GM20431 (cell line): ENCODE data around the gene NALCN.
"Not testable (repeated sequence)": the region's sequence is repeated elsewhere in the genome, so short reads cannot be mapped to it uniquely, and the experiment has no call there.

Experiments used
- in situ Hi-C: fragments of 300-500 bp; cut with MseI, MboI; formaldehyde crosslinking; loops from one replicate; pipeline ENCODE4 v1.15.0; 2020; ENCODE audit warnings: low sequenced_read_pairs; ENCODE audit not compliant: unreplicated experiment

The NALCN gene

DNA sequence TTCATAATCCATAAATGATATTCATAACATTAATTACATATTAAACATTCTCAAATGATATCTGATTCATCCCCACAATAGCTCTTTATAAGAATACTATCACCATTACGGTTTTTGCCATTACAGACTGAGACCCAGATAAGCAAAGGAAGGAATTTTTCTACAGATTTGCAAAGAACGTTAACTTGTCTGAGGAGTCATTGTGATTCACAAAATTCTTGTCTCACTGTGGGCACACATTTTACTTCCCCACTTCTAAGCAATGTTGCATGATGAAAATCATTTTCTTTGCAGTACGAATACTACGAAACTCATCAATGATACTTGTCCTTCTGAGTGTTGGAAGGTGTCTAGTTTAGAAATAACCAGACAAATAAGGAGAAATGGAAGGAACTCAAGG is 70.1 kb downstream of the NALCN start:
- in situ Hi-C loops, result no loop called here

DNA sequence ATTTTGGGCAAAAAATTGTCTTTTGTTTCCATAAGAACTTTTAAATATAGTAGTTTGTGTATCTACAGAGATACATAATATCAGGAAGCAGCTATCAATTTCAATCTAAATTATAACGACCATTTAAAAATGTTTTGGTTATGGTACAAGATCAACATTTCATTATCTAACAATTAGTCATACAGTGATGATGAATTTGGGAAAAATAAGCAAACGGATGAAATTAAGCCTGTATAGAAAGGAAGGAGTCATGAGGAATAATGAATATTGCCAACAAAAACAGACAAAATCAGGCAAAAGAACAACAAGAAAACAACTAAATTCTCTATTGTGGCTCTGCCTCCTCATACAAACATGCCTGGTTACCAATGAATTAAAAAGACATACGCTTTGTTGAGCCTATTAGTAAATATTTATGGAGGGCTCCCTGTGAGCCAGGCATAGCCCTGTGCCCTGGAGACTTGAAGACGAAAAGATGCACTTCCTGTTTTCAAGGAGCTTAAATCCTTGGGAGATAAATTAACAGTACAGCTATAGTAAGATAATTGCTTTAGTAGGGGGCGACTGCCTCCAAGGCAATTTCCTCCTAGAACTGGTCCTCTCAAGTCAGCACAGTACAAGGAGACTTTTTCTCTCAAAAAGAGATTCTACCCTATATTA is 73.0 kb downstream of the NALCN start:
- in situ Hi-C loops, result no loop called here

DNA sequence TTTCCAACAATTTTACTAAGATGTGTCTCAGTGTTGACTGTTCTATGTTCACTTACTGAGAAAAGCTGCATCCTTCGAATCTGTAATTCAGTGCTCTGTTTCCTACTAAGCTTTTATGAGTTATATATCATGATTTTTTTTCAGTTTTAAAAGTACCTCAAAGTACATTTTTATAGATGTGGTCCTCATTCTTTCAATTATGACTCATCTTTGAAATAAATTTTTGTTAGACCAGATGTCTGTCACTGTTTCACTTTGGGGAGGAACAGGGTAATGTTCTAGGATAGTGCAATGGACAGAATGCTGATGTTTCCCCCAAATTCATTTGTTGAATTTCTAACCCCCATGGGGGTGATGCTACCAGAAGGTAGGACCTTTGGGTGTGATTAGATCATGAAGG is 74.8 kb downstream of the NALCN start:
- in situ Hi-C loops, result no loop called here

DNA sequence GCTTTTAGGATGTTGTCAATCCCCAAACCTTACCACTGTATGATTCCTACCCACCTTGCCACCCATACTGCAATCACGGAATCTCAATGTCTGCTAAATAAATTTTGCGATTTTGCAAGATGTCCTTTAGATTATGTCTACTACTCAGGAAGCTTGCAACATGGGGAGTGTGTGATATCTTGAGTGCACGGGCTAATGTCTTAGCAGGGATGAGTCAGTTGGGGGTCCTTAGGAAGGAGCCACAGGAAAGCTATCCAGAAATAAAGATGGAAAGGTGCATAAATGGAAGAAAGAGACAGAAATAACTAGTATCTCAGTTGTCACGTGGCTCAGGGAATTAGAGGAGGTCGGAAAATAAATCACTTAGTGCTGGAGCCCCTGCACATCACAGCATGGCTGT is 77.1 kb downstream of the NALCN start:
- in situ Hi-C loops, result no loop called here

DNA sequence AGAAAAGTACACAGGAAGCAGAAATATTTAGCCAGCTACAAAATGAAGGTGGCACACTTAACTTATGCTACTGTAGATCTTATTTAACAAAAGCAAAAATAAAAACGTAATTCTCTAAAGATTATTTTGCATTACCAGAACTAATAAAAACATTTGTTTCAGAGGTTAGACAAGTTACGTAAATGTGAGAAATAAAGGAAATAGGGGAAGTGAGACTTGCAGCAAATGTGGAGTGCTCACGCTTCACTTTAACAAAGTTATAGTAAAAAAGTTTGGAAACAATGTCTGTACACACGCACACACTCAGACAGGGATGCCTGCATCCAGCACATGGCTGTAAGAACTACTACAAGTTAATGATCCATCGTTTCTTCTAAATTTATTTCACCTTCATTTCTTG is 83.7 kb downstream of the NALCN start:
- in situ Hi-C loops, result no loop called here

DNA sequence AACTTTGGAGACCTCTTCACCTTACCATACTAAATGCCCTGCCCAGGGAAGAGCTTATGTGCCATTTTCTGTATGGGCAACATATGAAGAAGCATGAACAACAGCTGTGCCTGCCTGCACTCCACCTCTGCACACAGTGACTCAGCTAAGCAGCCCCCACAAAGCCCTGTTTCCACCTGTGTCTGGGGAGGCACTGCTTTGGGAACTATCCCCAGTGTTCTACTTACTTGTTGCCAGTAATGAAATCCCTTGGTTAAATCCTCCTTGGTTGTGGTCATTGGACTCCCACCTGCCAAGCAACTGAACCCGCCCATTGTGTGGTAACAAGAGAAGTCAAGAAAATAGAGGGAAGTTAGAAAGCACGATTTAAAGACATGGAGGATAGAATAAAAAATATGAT is 84.6 kb downstream of the NALCN start:
- in situ Hi-C loops, result no loop called here

DNA sequence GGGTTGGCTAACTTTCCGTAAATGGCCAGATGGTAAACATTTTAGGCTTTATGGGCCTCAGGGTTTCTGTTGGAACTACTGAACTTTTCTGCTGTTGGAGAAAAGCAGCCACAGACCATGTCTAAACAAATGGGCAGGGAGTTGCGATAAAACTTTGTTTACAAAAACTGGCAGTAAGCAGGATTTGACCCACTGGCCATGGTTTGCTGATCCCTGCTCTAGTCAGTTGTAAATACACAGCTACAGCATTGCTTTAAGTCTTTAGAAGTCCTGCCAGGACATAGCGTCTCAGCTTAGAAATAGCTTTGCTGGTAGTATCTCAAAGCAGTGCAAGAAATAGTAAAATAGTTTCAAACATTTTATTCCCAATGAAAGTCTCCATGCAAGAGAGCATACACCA is 88.4 kb downstream of the NALCN start:
- in situ Hi-C loops, result no loop called here

DNA sequence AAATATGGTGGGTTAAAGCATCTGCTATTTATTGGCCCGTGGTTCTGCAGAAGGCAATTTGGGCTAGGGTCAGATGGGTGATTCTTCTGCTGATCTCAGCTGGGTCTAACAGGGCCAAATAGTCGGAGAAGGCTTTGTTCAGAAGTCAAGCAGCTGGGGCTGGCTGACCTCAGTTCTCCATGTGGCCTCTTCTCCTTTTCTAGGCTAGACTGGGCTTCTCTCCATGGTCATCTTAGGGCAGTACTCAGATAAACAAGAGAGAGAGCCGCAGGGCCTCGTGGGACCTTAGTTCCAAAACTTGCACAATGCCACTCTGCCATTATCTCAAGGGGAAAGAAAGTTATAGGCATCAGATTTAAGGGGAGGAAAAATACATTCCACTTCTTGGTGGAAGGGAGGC is 89.6 kb downstream of the NALCN start:
- in situ Hi-C loops, result no loop called here

DNA sequence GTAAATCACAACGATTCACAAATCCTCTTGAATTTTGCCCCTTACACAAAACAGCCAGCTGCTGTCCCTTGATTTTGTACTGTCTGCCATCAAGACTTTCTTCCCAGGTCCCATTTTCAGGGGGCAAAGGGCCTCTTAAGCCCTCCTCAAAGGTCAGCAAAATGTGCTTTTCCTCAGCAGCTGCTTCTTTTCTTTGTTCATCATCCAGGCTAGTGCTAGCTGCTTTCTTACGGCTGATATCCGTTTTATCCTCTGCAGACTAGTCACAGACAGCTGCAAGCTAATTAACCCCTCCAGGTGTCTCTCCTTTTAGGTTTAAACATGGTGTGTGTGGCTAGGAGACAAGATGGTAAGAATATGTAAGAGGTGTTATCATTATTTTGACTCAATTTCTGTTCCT is 90.9 kb downstream of the NALCN start:
- in situ Hi-C loops, result no loop called here

DNA sequence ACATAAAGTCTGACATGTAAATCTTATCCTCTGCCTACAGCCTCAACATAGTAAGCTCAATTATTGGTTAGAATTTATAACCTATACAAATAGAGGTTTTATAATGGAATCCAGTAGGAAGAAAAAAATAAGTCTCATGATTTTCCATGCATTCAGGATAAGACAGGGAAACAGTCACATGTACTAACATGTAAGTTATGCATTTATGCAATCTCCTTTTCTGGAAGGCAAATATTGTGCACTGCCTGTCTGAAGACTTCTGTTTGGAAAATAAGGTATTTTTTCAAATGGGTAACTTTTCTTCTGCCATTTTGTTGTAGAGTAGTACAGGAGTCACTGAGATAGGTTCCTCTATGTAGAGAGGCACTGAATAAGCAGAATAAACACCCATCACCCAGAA is 92.7 kb downstream of the NALCN start:
- in situ Hi-C loops, result no loop called here

DNA sequence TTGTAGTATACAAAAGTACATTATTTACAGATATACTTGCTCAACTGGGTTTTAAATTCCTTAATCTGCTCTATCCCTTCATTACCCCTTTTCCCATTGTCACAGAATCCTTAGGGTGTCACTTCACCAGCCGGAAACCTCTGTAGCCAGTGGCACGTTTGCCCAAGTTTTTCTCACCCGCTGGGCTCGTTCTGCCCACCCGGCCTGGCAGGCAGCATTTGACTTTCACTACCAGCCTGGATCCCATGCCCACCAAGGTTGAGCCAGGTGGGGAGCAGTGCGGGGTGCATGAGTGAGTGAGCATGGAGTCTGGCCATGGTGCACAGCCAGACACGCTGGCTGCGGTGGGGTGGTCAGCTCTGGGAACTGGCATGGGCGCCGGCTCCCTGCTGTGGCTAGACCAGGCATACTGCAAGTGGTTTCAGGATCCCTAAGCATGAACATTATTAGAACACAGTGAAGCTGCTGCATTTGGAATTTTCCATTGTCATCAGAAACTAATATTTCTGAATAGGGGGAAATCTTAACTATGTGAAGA is 98.3 kb downstream of the NALCN start:
- in situ Hi-C loops, result no loop called here

DNA sequence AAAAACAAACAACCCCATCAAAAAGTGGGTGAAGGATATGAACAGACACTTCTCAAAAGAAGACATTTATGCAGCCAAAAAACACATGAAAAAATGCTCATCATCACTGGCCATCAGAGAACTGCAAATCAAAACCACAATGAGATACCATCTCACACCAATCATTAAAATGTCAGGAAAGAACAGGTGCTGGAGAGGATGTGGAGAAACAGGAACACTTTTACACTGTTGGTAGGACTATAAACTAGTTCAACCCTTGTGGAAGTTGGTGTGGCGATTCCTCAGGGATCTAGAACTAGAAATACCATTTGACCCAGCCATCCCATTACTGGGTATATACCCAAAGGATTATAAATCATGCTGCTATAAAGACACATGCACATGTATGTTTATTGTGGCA is 102.8 kb downstream of the NALCN start:
- in situ Hi-C loops, result not testable (repeated sequence)

DNA sequence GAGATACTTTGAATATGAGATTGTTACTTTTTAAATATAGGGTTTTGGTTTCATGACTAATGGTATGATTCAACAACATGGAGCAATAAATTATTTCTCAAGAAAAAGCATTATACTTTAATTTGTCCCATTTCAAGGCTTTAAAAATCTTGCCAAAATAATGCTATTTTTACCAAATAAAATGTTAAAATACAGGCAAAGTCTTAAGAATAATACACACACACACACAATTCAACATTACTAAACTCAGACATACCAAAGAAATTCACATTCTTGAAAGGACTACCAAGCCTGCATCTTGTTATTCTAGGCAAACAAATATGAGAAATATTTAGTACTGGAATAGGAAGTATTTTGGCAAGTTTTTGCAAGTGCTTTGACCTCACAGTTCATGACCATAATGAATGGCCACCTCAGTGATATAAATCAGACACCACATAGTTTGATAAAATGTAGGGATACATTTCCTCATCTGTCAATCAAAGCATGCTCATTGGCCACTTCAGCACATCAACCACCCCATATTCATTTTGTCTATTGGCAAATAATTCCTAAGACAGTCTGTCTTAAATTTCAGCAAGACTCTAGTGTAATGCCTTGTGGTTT is 107.2 kb downstream of the NALCN start:
- in situ Hi-C loops, result no loop called here

DNA sequence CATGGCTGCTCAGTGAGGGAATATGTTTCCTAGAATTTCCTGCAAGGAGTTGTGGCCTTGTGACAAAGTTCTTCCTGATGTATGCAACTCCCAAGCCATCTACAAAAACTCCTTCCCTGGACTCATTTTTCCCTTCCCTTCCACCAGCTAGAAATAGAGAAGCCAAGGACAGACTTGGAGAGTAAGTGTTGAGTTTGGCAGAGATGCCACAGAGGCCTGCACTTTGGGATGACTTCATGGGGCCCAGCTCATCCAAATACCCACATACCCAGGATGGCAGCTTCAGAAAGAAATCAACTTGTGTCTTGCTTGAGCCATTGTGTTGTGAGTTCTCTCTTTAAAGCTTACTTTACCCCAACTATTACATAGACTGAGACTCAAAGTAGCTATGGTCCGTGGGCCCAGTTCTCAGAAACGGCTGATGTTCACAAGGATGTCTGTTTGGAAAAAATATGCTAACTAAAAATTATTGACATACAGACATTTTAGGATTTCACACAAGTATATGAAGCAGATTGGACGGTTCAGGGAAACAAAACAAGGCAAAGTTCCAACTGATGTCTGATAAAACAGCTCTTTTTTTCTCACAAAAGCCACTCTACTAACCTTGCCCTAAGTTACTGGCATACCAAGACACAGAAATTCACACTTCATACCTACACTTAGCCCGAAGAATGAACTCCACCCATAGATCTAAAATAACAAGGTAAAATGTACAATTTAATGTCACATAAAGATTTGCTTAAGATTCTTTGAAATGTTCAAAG is 107.9 kb downstream of the NALCN start:
- in situ Hi-C loops, result no loop called here

DNA sequence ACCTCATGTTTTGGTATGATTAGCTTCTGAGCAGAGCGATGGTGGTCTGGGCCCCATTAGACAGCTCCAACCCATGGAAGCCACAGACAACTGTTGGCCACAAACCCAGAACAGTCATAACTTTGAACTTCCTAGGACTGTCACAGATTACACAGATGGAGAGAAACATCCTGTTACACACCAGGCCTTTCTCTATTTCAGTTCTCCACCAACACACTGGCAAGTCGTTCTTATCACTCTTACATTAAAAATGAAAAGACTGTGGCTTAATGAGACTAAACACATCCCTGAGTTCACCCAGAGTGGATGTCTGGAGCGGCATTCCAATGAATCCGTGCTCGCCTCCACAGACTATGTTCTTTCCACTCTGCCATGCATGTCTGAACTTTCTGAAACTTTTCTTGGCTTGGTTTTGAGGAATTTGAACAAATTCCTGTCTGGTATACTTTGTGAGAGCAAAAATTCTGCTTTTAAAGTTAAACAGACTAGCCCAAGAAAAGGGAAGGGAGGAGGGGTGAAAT is 109.1 kb downstream of the NALCN start:
- in situ Hi-C loops, result no loop called here

DNA sequence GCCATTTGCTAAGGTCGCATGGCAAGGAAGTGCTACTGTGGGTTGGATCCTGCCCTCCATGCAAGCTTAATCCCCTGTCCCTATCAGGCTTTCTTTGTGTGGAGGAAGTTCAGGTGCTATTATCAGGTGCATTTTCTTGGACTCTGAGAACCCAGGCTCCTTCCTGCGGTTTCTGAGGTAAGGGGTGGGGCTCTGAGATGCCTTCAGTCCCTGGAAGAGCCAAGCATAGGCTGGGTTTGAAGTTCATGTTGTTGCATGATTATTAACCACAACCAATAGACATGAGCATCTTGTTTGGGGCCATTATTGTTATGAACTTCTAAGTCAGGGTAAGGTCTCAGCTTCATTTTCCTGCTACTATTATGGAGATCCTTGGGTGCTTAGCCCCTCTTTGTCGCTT is 109.5 kb downstream of the NALCN start:
- in situ Hi-C loops, result no loop called here

DNA sequence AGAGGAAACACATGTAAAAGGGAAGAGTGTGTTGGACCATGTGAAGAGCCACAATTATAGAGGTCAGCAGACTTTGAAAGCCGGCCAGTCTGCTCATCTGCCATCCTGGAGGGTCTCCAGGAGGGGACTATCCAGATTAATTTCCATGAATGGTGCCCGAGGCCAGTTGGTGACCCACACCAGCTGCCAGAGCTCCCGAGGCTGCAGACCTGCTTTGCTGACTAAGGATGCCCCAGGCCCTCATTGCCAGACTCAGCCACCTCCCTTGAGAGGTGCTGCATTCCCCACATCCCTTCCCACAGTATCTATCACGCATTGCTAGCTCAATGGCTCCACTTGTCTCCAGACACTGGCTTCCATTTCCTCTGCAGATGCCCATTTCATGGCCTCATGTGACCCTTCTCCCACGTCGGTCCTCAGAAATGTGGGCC is 110.3 kb downstream of the NALCN start:
- in situ Hi-C loops, result no loop called here

DNA sequence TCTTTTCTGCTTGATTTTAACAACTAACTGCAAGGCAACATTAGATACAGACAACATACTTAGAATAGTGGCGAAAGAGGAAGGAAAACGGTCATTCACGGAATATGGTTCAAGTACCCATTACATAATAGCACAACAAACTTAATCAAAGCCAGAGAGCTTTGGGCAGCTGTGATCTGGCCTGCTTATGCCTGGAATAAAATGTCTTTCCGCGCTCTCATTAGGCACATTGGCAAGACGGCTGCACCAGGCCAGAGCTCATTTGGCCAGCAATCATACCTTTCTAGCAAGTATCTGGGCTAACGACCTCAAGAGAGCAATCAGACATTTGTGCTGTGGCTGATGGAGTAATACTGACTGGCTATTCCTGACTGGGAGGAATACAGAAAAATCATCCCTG is 112.8 kb downstream of the NALCN start:
- in situ Hi-C loops, result no loop called here

DNA sequence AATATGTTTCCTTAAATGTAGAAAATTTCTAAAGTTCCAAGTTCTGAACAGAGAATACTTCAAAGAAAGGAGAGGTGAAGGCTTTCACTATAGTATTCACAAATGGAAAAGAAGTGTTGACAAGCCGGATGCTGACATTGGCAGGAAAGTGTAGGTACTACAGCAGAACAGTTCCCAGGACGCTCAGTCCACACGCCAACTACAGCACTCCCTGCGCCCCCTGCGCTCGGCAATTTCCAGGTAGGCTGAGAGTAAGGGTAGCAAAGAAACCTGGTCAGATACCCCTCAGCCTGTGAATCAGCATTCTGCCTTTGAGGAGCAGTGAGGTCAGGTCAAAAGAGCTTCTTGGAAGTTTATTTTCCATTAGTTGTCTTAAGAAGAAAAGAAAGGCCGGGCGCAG is 115.3 kb downstream of the NALCN start:
- in situ Hi-C loops, result no loop called here

DNA sequence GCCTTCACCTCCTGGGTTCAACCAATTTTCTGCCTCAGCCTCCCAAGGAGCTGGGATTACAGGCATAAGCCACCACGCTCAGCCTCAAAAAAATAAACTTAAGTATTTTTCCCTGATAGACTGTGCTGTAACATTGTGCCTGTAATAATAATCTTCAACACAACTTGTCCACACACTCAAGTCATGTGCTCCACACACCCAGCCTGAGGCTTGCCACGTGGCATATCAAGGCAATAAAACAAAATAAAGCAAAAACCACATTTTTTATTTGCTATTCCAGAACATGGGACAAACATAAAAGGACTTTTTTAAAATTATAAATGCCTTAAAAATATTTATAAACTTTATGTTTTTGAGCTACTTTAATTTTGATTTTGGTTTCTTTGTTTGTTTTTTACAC is 115.8 kb downstream of the NALCN start:
- in situ Hi-C loops, result no loop called here

DNA sequence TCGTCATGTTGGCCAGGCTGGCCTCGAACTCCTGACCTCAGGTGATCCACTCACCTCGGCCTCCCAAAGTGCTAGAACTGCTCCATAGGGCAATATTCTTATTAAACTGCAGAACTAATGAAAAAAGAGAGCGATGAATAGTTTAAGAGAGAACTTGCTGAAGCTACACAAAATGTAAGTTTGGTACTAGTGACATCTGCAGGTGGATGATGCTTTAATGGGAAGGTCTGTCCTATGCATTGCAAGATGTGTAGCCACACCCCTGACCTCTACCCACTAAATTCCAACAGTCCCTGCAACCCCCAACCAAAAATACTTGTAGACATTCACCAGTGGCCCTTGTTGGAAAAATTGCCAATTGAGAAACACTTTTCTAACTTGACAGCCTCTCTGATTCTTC is 117.8 kb downstream of the NALCN start:
- in situ Hi-C loops, result no loop called here
